Aorta (tissue), 5 donors: Measurements from ENCODE around the gene GAB2. TPM values are rescaled to one million over a fixed set of nuclear protein-coding genes. Genes with fewer than 3 reads are reported as not detected.

Experiments
- ATAC-seq: fragments of 200-7000 bp; cut with Tn5 transposase; one replicate; pipeline ENCODE4 v1.9.1; 2022; ENCODE audit warnings: moderate library complexity; ENCODE audit not compliant: low FRiP score
- DNase-seq, 2 donors: peaks; one replicate each; pipeline ENCODE4 v3.0.0-alpha.2; 2020
- H3K27ac ChIP-seq, 2 donors: one replicate each; pipeline ENCODE4 v1.5.1; 2013; ENCODE audit warnings: low read length in 2 of 2, mild to moderate bottlenecking in 2 of 2, moderate library complexity in 2 of 2, control low read depth in 1 of 2, inconsistent platforms in 1 of 2, low read depth in 1 of 2
- H3K27me3 ChIP-seq, 2 donors: one replicate each; pipeline ENCODE4 v1.6.1; 2013; ENCODE audit warnings: control low read depth in 1 of 2, low read length in 1 of 2, mild to moderate bottlenecking in 1 of 2, moderate library complexity in 1 of 2; ENCODE audit not compliant: insufficient read depth in 2 of 2, control insufficient read depth in 1 of 2
- H3K36me3 ChIP-seq, 2 donors: one replicate each; pipeline ENCODE4 v1.6.1; 2013; ENCODE audit warnings: control low read depth in 1 of 2, low read length in 1 of 2, mild to moderate bottlenecking in 1 of 2; ENCODE audit not compliant: insufficient read depth in 2 of 2, control insufficient read depth in 1 of 2
- H3K4me1 ChIP-seq, 2 donors: one replicate each; pipeline ENCODE4 v1.6.1; 2013; ENCODE audit warnings: low read length in 2 of 2, control low read depth in 1 of 2, mild to moderate bottlenecking in 1 of 2, moderate library complexity in 1 of 2; ENCODE audit not compliant: insufficient read depth in 2 of 2, control insufficient read depth in 1 of 2
- H3K4me3 ChIP-seq, 2 donors: one replicate each; pipeline ENCODE4 v1.5.1; 2013; ENCODE audit warnings: low read length in 2 of 2, control low read depth in 1 of 2, mild to moderate bottlenecking in 1 of 2
- H3K9me3 ChIP-seq: one replicate; pipeline ENCODE4 v1.6.1; 2013; ENCODE audit warnings: mild to moderate bottlenecking, low read length; ENCODE audit not compliant: control insufficient read depth
- WGBS, 2 donors: extraction: QIAGEN DNeasy Blood & Tissue Kit; methylation state at CpG; one replicate each; pipeline ENCODE4 v1.1.7; 2013; 5-methylcytosine and 5-hydroxymethylcytosine counted together
- intact Hi-C, 2 donors: fragments of 100-400 bp; cut with DNase I; formaldehyde crosslinking; loops; one replicate each; pipeline versions ENCODE4 v1.14.2 to v1.15.0; 2022
- polyA plus RNA-seq, 2 donors: library from polyadenylated mRNA; stranded (reverse); fragments of 200-250 nt; gene quantifications; one replicate each; pipeline ENCODE4 v1.2.3, GENCODE V29; 2013
- total RNA-seq, 2 donors: library from RNA; stranded (reverse); fragmentation: NEBNext Ultra II Directional; extraction: Animal tissue kit (Norgen Biotek cat#: 25700); gene quantifications; one replicate each; pipeline ENCODE4 v1.2.1, GENCODE V29; 2021
- donor health status: healthy with polysubstance abuse.
- donor health status: Bipolar disorder and iron deficiency.
- donor health status: DM: no; HTN: no; CAD: no.
- donor health status: DM: no; HTN: no; CAD: no.
- donor health status: DM: yes; HTN: yes; CAD: no.

Gene GAB2
- total and polyA plus RNA-seq, 4 donors: 19.3 to 82.6 (median 55.2) TPM

- H3K4me3 ChIP-seq: no peak overlapping the region
- H3K36me3 ChIP-seq: no peaks in the 10 kb centered on the region
- H3K27ac ChIP-seq: peak overlapping the region in 1 of 2 donors; percentile 19
- WGBS, 2 donors: 22 to 25% methylated on average over 4 of the region's 4 CpGs
- H3K4me1 ChIP-seq: peaks cover 0 to 4% of the 10 kb centered on the region in 2 donors
- no peak for ATAC-seq
- no peaks in the 10 kb centered on the region for H3K27me3 ChIP-seq
- no peaks in the 10 kb centered on the region for H3K9me3 ChIP-seq
- DNase-seq: no peak
- intact Hi-C loops: no loop called here
Observed at GRCh38 chr11:78319453-78319955, 98.1 kb downstream of the GAB2 start.

DNA sequence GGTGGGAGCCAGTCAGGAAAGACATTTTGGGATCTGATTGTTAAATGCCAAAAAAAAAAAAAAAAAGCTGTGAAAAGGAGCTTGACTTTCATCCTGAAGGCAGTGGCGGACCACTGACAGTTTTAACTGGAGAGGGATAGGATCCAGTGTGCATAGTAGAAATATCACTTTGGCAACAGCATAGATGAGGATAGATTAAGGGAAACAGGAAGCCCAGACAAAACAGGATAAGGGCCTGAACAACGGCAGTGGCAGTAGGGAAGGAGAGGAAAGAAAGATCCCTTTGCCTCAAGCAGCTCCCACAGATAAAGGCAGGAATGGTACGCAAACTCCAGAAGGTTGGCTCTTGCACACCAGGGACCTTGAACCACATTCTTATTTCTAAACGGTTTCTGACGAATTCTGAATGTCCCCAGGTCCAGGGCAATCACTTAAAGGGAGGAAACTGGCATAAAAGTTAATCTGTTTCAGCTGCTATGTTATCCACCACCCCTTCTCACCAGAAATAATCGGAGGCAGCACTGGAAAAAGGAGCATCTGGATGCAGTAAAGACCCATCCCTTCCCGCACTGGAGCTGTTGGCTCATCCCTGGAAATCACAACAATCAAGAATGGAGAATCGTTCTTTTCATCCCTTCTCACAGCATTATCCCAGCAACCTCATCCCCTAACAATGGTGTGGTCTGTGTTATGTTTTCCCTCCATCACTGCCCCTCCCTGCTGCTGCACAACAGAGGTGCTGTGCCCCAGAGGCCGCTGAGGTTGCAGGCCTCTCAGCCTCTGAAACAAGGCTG, 99.1 kb downstream of the GAB2 start:
- ATAC-seq: no peak
- intact Hi-C loops: no loop called here
- Histone ChIP-seq H3K9me3 (no peaks in the 10 kb centered on the region), H3K27ac (peak overlapping the region; percentile 45 to 81), H3K36me3 (no peaks in the 10 kb centered on the region), H3K27me3 (no peaks in the 10 kb centered on the region), H3K4me1 (peaks cover 1 to 4% of the 10 kb centered on the region in 2 donors), H3K4me3 (no peak overlapping the region)
- 25 to 28% methylated on average over 9 of the region's 9 CpGs for WGBS, 2 donors
- no peak for DNase-seq

DNA sequence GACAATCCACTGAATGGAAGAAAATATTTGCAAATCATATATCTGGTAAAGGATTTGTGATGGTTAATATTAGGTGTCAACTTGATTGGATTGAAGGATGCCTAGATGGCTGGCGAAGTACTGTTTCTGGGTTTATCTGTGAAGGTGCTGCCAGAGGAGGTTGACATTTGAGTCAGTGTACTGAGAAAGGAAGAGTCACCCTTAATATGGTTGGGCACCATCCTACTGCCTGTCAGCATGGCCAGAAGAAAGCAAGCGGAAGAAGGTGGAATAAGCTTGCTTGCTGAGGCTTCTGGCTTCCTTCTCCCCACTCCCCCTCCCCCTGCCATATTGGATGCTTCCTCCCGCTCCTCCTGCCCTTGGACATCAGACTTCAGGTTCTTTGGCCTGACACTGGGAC, 101.9 kb downstream of the GAB2 start:
- Histone ChIP-seq H3K4me3 (no peak overlapping the region), H3K27ac (no peak overlapping the region), H3K4me1 (peaks cover 8 to 10% of the 10 kb centered on the region in 2 donors), H3K36me3 (no peaks in the 10 kb centered on the region), H3K27me3 (no peaks in the 10 kb centered on the region), H3K9me3 (no peaks in the 10 kb centered on the region)
- 90 to 97% methylated on average over 3 of the region's 3 CpGs for WGBS, 2 donors
- no peak for DNase-seq
- intact Hi-C loops: no loop called here
- ATAC-seq: no peak

- intact Hi-C loops: no loop called here
- WGBS, 2 donors: 56 to 61% methylated on average over 5 of the region's 5 CpGs
Observed at GRCh38 chr11:78314762-78315161, 102.9 kb downstream of the GAB2 start.

GRCh38 chr11:78313898-78314297, 103.7 kb downstream of the GAB2 start:
- Histone ChIP-seq H3K27me3 (no peaks in the 10 kb centered on the region), H3K4me3 (no peak overlapping the region), H3K4me1 (peaks cover 12 to 14% of the 10 kb centered on the region in 2 donors), H3K9me3 (no peaks in the 10 kb centered on the region), H3K36me3 (no peaks in the 10 kb centered on the region), H3K27ac (peak overlapping the region in 1 of 2 donors; percentile 71)
- 64 to 72% methylated on average over 2 of the region's 2 CpGs for WGBS, 2 donors
- DNase-seq: no peak
- no peak for ATAC-seq
- intact Hi-C loops: no loop called here

More at GRCh38 chr11:78314762-78315161, 102.9 kb downstream of the GAB2 start:
- no peak for DNase-seq
- ATAC-seq: no peak
- H3K4me3 ChIP-seq: no peak overlapping the region
- no peaks in the 10 kb centered on the region for H3K9me3 ChIP-seq
- H3K27ac ChIP-seq: no peak overlapping the region
- H3K27me3 ChIP-seq: no peaks in the 10 kb centered on the region
- no peaks in the 10 kb centered on the region for H3K36me3 ChIP-seq
- peaks cover 9 to 12% of the 10 kb centered on the region in 2 donors for H3K4me1 ChIP-seq

DNA sequence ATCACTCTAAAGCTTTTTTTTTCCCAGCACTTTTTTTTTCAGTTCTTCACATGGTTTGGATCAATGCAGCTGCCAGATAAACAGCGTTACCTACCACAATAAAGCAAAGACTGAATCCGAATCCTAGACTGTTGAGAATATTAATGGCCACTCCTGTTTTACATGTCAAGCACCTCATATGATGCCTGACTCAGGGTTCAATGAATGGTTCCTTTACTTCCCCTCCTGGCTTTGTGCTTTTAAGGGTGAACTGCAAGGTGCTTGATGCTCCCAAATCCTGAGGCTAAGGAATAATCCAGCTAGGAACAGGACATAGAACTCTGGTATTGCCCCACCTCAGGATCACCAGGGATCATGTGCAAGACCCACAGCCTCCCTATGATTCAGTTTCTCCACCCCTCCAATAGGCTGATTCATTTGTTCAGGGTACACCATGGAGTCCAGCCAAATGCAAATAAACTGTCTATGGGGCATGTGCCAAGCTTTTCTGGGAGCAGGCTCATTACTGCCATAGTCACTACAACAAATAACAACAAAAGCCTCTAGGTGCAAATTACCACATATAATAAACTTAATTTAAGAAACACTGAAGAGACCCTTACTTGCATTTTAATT, 104.3 kb downstream of the GAB2 start:
- ATAC-seq (no peak), DNase-seq (no peak)
- Histone ChIP-seq H3K9me3 (no peaks in the 10 kb centered on the region), H3K4me1 (peaks cover 10 to 14% of the 10 kb centered on the region in 2 donors), H3K36me3 (no peaks in the 10 kb centered on the region), H3K27ac (peak overlapping the region; percentile 19 to 71), H3K4me3 (no peak overlapping the region), H3K27me3 (no peaks in the 10 kb centered on the region)
- intact Hi-C loops: no loop called here
- 84 to 85% methylated on average over 2 of the region's 2 CpGs for WGBS, 2 donors

DNA sequence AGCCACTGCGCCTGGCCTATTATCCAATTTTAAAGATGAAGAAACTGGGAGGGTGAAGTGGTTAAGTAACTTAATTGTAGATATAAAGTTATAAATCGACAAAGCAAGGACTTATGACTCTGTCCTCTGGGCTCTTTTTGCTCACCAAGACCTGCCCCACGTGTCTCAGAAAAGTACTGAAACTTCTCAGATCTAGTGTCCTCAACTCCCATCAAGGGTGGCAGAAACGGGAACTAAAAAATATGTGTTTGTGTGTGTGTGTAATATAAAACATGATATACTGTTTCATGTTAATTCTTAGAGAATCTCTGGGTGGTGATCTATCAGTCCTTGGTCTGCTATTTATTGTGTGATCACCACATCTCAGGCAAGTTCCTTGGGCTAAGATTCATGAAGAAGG, 104.9 kb downstream of the GAB2 start:
- Histone ChIP-seq H3K4me1 (peaks cover 8 to 14% of the 10 kb centered on the region in 2 donors), H3K27me3 (no peaks in the 10 kb centered on the region), H3K27ac (peak overlapping the region in 1 of 2 donors; percentile 19), H3K36me3 (no peaks in the 10 kb centered on the region), H3K9me3 (no peaks in the 10 kb centered on the region), H3K4me3 (no peak overlapping the region)
- intact Hi-C loops: no loop called here
- WGBS, 2 donors: 83 to 92% methylated on average over 4 of the region's 4 CpGs
- no peak for ATAC-seq
- no peak for DNase-seq

GRCh38 chr11:78311702-78312371, 105.8 kb downstream of the GAB2 start:
- ATAC-seq (no peak), DNase-seq (no peak)
- 83 to 86% methylated on average over 5 of the region's 5 CpGs for WGBS, 2 donors
- H3K27ac ChIP-seq: no peak overlapping the region
- H3K36me3 ChIP-seq: no peaks in the 10 kb centered on the region
- H3K27me3 ChIP-seq: no peaks in the 10 kb centered on the region
- H3K9me3 ChIP-seq: no peaks in the 10 kb centered on the region
- no peak overlapping the region for H3K4me3 ChIP-seq
- intact Hi-C loops: loop anchor here in 1 of 2 donors (2.0 kb wide), 1 partner anchor 103 kb away; no protein-coding TSS in a partner anchor
- H3K4me1 ChIP-seq: peaks cover 8 to 14% of the 10 kb centered on the region in 2 donors
